Activated CD8-positive, alpha-beta memory T cell treated with anti-CD3 and anti-CD28 coated beads, Interleukin-2, amount 50 U/mL, for 48 hours (primary cell): ENCODE results near the gene TENT4A.
"Not testable (repeated sequence)": the region's sequence is repeated elsewhere in the genome, so short reads cannot be mapped to it uniquely, and the experiment has no call there.

Experiments used
- DNase-seq: peaks from one replicate; pipeline ENCODE4 v3.0.0-alpha.2; 2020

The TENT4A gene

GRCh38 chr5:6713274-6714225 is at the start of gene TENT4A:
TSS of gene TENT4A (plus strand) at chr5:6713432. CDS start at chr5:6713984, 552 bp downstream.
- DNase-seq, result peak; percentile 62

DNA sequence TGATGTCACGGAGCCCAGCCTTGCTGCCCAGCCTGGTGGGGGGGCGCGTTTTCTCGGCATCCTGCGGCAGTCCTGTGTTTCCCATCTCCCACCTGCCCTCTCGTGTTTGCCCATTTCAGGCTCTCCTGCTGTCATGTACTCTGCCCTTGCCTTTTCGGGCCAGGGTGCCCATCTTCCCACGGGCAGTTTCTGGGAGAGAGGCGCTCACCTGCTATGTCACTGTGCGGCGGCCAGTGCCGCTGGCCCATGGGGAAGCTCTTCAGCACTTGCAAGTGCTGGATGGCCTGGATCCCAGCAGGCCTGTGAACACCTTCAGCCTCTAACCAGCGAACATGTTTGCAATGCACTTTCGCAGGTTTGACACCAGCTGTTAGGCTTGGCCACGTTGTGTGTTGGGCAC is 46.5 kb upstream of the TENT4A start:
- no peak for DNase-seq

DNA sequence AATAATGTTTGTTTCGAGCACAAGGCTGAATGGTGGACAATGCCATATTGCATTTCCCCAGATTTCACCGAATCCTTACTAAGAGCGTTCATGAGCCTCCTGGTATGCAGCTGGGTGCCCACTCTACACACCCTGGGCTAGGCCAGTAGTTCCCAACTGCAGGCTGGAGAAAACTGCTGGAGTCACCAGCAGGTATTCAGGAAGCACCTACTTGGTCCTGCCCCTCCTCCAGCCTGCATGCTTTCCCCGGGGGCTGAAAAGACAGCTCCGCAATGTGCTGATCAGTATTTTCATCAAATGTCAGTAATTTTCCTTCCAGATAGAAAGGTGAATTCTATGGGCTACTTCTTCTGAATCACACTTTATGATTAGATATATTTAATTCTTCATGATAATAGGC is 45.6 kb upstream of the TENT4A start:
- DNase-seq, result no peak

DNA sequence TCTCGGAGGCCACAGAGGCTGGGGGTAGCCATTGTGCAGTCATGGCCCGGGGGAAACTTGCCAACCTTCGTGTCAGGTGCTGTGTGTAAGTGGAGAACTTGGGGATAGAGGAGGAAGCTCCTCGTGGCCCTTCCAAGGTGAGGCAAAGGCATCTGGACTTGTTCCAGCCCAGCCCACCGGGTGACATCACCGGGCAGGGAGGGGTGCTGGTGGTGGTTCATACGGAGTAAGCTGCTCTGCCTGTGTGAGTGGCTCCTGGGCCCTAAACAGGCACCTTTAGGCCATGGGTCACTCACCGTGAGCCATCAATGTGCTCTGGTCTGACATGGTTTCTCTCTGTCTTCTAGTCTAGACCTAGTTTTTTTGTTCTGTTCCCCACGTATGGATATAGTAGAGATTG is 44.5 kb upstream of the TENT4A start:
- not testable (repeated sequence) for DNase-seq

- DNase-seq, result no peak
Observed at GRCh38 chr5:6673031-6673430, 40.2 kb upstream of the TENT4A start.

- DNase-seq, result no peak
Observed at GRCh38 chr5:6673963-6674362, 39.3 kb upstream of the TENT4A start.

- no peak for DNase-seq
Observed at GRCh38 chr5:6674421-6674820, 38.8 kb upstream of the TENT4A start.

DNA sequence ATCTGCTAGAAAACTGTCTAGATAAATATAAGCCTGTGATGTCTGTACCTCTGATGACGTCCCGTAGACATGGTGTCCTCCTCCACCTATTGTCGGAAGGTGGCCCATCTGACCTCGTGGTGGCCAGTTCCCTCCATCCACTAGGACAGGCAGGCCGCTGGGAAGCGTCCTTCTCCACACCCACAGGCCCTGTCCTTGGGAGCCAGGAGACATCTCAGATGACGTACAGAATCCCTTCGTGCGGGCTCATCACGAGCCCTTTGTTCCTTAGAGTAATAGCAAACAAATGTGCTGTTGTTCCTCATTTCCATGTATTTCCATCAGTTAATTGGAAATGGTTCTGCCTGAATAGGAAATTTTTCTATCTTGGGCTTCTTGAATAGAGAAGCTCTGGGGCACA is 38.3 kb upstream of the TENT4A start:
- no peak for DNase-seq

GRCh38 chr5:6675784-6676491 is 37.3 kb upstream of the TENT4A start:
- DNase-seq, result no peak

DNA sequence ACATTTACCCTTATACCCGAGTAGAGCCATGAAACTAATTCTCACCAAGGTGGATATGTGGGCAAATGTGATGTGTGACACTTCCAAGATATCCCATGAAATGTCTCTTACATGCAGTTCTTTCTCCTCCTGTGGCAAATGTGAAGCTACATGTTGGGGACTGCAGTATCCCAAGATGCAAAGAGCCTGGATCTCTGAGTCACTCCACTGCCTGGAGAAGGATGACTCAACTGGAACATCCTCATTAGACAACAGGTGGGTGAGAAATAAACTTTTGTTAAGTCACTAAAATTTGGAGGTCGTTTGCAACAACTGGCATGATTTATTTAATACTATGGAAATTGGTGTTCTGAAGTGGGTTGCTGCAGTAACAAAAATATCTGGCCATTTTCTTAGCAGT is 36.5 kb upstream of the TENT4A start:
- DNase-seq, result no peak

GRCh38 chr5:6678385-6678784 is 34.8 kb upstream of the TENT4A start:
- no peak for DNase-seq

- DNase-seq, result no peak
Observed at GRCh38 chr5:6680922-6681321, 32.3 kb upstream of the TENT4A start.

DNA sequence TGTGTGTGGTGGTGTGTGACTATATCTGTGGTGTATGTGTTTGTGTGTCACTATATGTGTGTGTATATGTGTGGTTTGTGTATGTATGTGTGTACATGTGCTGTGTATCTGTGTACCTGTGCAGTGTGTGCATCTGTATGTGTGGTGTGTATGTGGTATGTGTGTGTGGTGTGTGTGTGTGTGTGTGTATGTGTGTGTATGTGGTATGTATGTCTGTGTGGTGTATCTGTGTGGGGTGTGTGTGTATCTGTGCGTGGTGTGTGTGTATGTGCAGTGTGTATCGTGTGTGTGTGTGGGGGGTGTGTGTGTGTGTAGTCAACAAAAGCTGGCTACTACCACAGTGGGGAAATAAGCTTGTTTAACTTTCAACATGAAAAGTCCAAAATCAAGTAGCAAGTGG is 31.6 kb upstream of the TENT4A start:
- DNase-seq, result no peak

DNA sequence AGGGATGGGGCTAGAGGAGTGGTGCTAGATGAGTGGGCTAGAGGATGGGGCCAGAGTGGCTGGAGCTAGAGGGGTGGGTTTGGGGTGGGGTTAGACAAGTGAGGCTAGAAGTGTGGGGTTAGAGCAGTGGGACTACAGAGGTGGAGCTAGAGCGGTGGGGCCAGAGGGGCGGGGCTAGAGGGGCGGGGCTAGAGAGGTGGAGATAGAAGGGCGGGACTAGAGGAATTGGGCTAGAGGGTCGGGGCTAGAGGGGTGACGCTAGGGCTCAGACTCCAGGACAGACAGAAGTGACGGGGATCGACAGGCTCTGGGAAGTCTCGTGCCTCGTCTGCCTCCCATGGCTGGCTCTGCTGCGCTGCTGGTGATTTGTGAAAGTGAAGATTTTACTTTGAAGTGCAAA is 31.0 kb upstream of the TENT4A start:
- no peak for DNase-seq

GRCh38 chr5:6683241-6683640 is 30.0 kb upstream of the TENT4A start:
- DNase-seq, result no peak

DNA sequence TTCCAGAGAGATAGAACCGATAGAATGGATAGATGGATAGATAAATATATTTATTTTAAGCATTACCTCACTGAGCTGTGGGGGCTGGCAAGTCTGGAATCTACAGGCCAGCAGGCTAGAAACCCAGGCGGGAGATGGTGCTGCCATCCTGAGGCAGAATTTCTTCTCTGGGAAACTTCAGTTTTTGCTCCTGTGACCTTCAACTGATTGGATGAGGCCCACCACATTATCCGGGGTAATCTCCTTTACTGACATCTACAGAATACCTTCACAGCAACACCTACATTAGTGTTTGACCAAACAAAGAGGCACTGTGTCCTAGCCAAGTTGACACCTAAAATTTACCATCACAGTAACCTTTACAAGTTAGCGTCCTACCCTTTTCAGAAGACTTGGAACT is 29.2 kb upstream of the TENT4A start:
- DNase-seq, result no peak

DNA sequence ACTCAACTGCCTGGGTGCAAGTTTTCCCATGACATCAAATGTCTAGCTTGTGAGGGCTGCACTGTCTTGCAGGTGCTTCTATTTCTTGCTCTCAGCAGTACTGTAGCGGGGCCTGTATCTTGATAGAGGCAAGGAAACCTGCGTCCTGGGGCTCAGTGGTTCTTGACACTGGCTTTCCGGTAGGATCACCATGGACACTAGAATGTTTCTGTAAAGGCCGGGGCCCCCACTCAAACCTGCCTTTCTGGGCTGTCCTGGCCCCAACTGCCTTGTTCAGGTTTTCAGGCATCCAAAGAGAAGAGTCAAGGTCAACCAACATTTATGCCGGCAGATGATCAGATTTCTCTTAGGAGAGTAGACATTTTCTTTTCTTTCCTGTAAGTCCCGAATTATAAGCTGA is 26.7 kb upstream of the TENT4A start:
- DNase-seq, result no peak

DNA sequence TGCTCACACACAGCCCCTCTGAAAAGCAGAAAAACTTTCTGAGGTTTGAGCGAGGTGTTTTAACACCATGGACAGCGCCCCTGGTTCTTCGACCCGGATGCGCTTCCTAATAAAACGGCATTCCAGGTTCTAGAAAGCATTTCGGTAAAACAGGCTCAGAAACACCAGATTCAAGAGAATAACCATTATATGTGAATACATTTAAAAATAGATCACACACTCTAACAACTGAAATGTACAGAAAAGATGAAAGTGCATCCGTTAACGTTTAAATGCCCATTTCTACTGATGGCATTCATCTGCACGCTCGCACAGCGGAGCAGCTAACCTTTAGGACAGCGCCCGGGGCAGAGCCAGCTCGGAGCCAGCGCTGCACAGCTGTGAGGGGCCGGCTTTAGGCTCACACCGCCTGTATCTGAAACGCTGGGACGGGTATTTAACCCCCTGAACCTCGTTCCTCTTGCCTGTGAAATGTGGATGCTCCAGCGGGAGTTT is 26.3 kb upstream of the TENT4A start:
- no peak for DNase-seq

DNA sequence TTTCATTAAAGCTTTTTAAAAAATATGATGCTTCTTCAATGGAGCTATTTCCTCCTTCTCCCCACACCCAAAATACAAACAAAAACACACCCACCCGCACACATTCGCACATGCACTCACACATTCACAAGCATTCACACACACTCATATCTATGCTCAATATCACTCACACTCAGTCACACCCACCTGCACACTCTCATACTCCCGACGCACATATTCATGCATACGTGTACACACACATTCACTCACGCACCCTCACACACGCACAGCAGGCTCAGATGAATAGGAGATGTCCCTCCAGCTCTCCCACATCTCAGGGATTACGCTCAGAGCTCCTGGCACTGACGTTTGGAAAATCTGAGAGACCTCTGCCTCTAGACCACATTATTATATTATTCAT is 25.7 kb upstream of the TENT4A start:
- no peak for DNase-seq

GRCh38 chr5:6692906-6693305 is 20.3 kb upstream of the TENT4A start:
- no peak for DNase-seq

GRCh38 chr5:6698696-6699095 is 14.5 kb upstream of the TENT4A start:
- DNase-seq, result no peak

GRCh38 chr5:6699357-6699756 is 13.9 kb upstream of the TENT4A start:
- DNase-seq, result no peak

GRCh38 chr5:6700074-6700684 is 13.1 kb upstream of the TENT4A start:
- no peak for DNase-seq
